Choroid plexus epithelial cell (primary cell): Measurements from ENCODE around the gene RSPRY1.

Source experiments
- DNase-seq: peaks from one replicate; pipeline ENCODE4 v3.0.0-alpha.2; 2010; ENCODE audit warnings: low read depth
- H3K4me3 ChIP-seq: 2 replicates; pipeline ENCODE4 v1.5.1; 2011; ENCODE audit warnings: low read depth, mild to moderate bottlenecking, control low read depth, low read length, moderate library complexity
- TF ChIP-seq, protein P1 (sequence below): conservative IDR thresholded peaks from 2 replicates; pipeline ENCODE4 v1.5.1; 2011; ENCODE audit warnings: low read depth, mild to moderate bottlenecking, control low read depth, inconsistent platforms, low read length, moderate library complexity

RSPRY1 gene

DNA sequence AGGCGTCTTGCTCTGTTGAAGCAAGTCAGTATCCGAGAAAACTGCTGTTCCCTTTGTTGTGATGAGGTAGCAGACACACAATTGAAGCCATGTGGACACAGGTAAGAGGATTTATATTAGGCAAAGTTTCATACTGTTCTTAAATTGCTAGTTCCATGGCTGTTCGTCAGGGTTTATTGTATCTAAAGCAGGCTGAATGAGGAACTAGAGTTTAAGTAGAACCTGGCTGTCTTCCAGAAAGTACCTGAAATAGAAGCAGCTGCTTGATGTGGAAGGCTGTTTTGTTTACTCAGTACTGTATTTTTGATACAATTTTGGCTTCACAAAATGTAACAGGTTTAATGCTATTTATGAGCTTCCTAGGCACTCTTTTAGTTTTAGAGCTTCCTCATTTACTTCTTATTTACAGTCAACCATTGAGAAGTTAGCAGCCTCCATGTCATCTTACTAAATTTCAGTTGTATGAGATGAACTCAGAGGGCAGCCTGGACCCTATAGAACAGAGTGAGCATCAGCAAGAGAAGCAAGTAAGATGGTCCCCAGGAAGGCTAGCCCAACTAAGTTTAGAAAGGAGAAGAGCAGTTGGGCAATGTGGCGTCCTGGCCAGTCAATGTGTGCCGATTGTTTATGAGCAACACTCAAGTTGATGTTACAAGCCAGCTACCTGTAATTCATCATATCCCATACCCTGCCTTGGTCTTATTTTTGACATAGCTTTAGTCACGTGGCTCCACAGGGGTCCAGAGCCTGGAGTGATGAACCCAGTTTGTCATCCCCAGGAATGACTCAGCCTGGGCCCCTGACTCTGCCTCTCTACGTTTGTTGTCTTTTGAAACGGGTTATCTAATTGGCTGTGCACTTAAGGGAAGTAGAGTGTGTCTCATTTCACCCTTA is 49.2 kb downstream of the RSPRY1 start:
- peak; percentile 96 for DNase-seq
- TF ChIP-seq, protein P1, sequence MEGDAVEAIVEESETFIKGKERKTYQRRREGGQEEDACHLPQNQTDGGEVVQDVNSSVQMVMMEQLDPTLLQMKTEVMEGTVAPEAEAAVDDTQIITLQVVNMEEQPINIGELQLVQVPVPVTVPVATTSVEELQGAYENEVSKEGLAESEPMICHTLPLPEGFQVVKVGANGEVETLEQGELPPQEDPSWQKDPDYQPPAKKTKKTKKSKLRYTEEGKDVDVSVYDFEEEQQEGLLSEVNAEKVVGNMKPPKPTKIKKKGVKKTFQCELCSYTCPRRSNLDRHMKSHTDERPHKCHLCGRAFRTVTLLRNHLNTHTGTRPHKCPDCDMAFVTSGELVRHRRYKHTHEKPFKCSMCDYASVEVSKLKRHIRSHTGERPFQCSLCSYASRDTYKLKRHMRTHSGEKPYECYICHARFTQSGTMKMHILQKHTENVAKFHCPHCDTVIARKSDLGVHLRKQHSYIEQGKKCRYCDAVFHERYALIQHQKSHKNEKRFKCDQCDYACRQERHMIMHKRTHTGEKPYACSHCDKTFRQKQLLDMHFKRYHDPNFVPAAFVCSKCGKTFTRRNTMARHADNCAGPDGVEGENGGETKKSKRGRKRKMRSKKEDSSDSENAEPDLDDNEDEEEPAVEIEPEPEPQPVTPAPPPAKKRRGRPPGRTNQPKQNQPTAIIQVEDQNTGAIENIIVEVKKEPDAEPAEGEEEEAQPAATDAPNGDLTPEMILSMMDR = no peak

DNA sequence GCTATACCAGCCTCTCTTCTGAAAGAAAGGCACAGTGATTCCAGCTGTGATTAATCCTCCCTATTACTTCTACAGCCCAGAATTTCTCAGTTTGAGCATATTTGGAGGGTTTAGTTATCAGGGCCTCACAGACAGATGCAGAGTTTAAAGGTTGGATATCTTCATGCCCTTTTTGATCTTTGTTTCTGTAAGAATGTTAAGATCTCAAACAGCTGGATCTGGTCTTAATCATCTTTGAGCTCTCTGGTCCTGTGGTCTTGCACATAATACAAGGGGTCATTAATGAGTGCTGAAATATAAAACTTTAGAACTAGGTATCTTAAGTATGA is 49.9 kb downstream of the RSPRY1 start:
- TF ChIP-seq, protein P1 = no peak
- H3K4me3 ChIP-seq = no peak overlapping the region
- no peak for DNase-seq

More for the DNA sequence above, 49.2 kb downstream of the RSPRY1 start:
- H3K4me3 ChIP-seq = no peak overlapping the region

DNA sequence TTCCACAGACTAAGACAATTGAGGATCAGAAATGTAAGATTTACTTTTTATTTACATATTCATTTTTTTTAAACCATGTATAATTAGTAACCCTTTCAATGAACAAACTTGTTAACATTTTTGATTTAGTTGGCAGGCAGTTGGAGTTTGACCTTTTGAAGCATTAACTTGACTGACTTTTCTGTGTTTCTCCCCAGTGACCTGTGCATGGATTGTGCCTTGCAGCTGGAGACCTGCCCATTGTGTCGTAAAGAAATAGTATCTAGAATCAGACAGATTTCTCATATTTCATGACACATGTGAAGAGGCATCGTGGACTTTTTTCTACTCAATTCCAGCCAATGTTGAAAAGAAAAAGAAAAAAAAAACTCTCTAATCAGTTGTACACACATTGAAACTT is 52.6 kb downstream of the RSPRY1 start:
- no peak overlapping the region for H3K4me3 ChIP-seq
- TF ChIP-seq, protein P1 = no peak
- no peak for DNase-seq

DNA sequence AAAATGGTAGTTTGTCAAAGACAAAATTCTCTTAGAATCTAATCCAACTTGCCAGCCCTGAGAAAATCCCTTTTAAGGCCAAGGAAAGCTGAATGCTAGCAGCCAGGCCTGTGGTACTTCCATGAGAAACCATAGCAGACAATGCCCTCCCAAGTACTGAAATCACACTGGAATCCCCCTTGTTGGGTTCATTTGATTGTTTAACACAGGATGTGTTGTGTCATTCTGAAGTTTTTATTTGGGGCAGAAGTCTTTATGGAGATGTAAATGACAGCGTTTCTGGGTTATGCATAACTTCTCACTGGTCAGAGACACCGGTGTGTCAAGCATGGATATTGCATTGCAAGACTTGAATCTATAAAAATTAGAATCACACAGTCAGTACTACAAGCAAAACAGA is 53.0 kb downstream of the RSPRY1 start:
- TF ChIP-seq, protein P1 = no peak
- DNase-seq = no peak
- no peak overlapping the region for H3K4me3 ChIP-seq

DNA sequence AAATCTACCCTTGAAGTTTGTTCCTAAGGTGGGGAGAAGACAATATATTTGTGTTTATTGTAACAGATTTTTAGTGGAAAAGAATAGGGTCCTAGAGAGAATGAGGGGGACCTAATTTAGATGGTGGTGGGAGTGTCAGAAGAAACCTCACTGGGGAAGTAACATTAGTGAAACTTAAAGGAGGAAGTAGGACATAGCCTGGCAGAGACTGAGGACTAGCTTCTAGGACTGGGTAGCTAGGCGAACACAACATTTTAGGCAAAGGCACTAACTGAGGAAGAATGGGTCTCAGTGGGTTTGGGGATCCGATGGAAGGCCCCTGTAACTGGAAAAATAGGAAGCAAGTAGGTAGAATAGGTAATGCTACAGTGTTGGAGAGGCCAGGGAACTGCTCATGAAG is 54.7 kb downstream of the RSPRY1 start:
- TF ChIP-seq, protein P1 = no peak
- H3K4me3 ChIP-seq = no peak overlapping the region
- DNase-seq = no peak

DNA sequence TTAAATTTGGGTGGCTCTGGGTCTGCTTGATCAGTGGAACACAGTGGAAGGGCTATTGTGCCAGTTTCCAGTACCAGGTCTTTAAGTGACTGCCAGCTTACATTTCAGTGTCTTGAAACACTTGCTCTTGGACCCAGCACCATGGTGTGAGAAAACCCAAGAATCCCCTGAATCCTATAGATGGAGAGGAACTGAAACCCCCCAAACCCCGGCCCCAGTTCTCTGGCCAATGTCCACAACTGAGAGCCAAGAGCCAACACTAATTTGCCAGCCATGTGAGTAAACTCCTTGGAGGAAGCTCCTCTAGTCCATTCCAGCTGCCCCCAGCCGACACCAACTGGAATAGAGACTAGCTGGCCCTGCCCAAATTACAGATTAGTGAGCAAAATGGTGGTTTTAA is 56.5 kb downstream of the RSPRY1 start:
- no peak for DNase-seq
- TF ChIP-seq, protein P1 = no peak
- no peak overlapping the region for H3K4me3 ChIP-seq

DNA sequence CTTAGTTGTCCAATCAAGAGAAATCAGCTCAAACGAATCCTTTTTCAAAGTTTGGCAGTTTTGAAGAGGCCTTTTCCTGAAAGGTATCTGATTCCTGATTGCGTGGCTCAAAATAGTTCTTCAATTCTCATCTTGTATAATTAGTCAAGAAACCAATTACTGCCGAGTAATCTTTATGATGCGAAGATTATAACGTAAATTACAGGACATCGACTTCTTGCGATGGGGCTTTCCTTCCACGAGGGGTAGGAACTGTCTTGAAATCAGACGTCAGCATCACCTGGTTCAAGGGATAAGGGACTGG is 58.3 kb downstream of the RSPRY1 start:
- H3K4me3 ChIP-seq = peak overlapping the region; percentile 79
- no peak for DNase-seq
- TF ChIP-seq, protein P1 = no peak
